K562 (cell line): ENCODE results near the gene FAM174B. TPM values are rescaled to one million over a fixed set of nuclear protein-coding genes. Genes with fewer than 3 reads are reported as not detected.

Source experiments
- ATAC-seq: fragments of 200-7000 bp; cut with Tn5 transposase; 3 replicates; pipeline ENCODE4 v1.9.1; 2020; ENCODE audit warnings: moderate library complexity
- BruUV-seq: library from RNA; stranded (reverse); fragments of 400-500 nt; replicated peaks from 2 replicates; lab custom pipeline; 2021; lab: Mats Ljungman, UMichigan
- CTCF ChIA-PET: fragments of 300-600 bp; formaldehyde crosslinking; extraction: SDS; loops from one replicate; lab custom pipeline; 2021; ENCODE audit warnings: low intra/inter-chr PET ratio; lab: Yijun Ruan, JAX
- POLR2A ChIA-PET: fragments of 300-600, 350-650 bp; sonication (Branson Sonifier 250); formaldehyde crosslinking; extraction: SDS; loops from one replicate; lab custom pipeline; 2021; ENCODE audit warnings: antibody characterized with exemption, inconsistent platforms; lab: Yijun Ruan, JAX
- DNase-seq, 4 experiments: peaks; one replicate each; pipeline versions ENCODE4 v3.0.0 to v3.0.0-alpha.2; 2011 to 2018; ENCODE audit warnings: low spot score in 3 of 4, mixed read lengths in 3 of 4; ENCODE audit errors: extremely low read depth in 1 of 4
- FAIRE-seq: peaks from 2 replicates; lab custom pipeline; 2011; peaks lifted over from hg19 to GRCh38; lab: Jason Lieb, UNC
- H2AFZ ChIP-seq: 2 replicates; pipeline ENCODE4 v1.6.0; 2011; ENCODE audit warnings: low read depth, low read length, control low read depth, inconsistent platforms
- H3K27ac ChIP-seq: fragments of 200-600 bp; 3 replicates; pipeline ENCODE4 v1.8.0; 2011; ENCODE audit warnings: low read depth, mild to moderate bottlenecking, control low read depth, inconsistent platforms, low read length, moderate library complexity, mixed read lengths; ENCODE audit errors: extremely low read depth
- H3K27me3 ChIP-seq, 2 experiments: fragments of 300-600 bp in 1 of 2; 2 replicates in 1 of 2; 3 replicates in 1 of 2; pipeline versions ENCODE4 v1.6.0 to v1.8.0; 2011; ENCODE audit warnings: inconsistent platforms in 2 of 2, low read length in 2 of 2, mild to moderate bottlenecking in 1 of 2, mixed read lengths in 1 of 2, moderate library complexity in 1 of 2; ENCODE audit not compliant: control insufficient read depth in 2 of 2, insufficient read depth in 2 of 2
- H3K36me3 ChIP-seq: fragments of 300-600 bp; 3 replicates; pipeline ENCODE4 v1.8.0; 2011; ENCODE audit warnings: mild to moderate bottlenecking, low read length, inconsistent platforms; ENCODE audit not compliant: control insufficient read depth, insufficient read depth
- H3K4me1 ChIP-seq, 2 experiments: fragments of 200-600 bp in 1 of 2; replicated peaks in 1 of 2; 2 replicates in 1 of 2; 3 replicates in 1 of 2; pipeline versions ENCODE4 v1.5.1 to v1.8.0; 2011; ENCODE audit warnings: inconsistent platforms in 2 of 2, low read length in 2 of 2, mild to moderate bottlenecking in 1 of 2, mixed read lengths in 1 of 2, moderate library complexity in 1 of 2; ENCODE audit not compliant: control insufficient read depth in 2 of 2, insufficient read depth in 2 of 2
- H3K4me2 ChIP-seq: 2 replicates; pipeline ENCODE4 v1.6.1; 2011; ENCODE audit warnings: low read length, control low read depth, inconsistent platforms, mixed read lengths; ENCODE audit not compliant: insufficient read depth
- H3K4me3 ChIP-seq: fragments of 200-600 bp; sonication (generic), shearing (Covaris generic); 2 replicates; pipeline ENCODE4 v1.5.1; 2016; ENCODE audit warnings: control low read depth, inconsistent platforms
- H3K79me2 ChIP-seq: fragments of 200-600 bp; 3 replicates; pipeline ENCODE4 v1.8.0; 2011; ENCODE audit warnings: low read length, inconsistent platforms; ENCODE audit not compliant: control insufficient read depth, insufficient read depth
- H3K9ac ChIP-seq, 2 experiments: 2 replicates each; pipeline versions ENCODE4 v1.6.0 to v1.6.1; 2011; ENCODE audit warnings: low read depth in 2 of 2, low read length in 2 of 2, control low read depth in 1 of 2, inconsistent platforms in 1 of 2, mild to moderate bottlenecking in 1 of 2, mixed read lengths in 1 of 2; ENCODE audit not compliant: insufficient read depth in 1 of 2
- H3K9me1 ChIP-seq: one replicate; pipeline ENCODE4 v1.6.0; 2011; ENCODE audit warnings: inconsistent platforms, mild to moderate bottlenecking, low read length, moderate library complexity; ENCODE audit not compliant: control insufficient read depth, insufficient read depth
- H3K9me3 ChIP-seq: replicated peaks from 2 replicates; pipeline ENCODE4 v1.5.1; 2011; ENCODE audit warnings: low read depth, low read length, inconsistent platforms; ENCODE audit not compliant: control insufficient read depth, insufficient read depth
- H4K20me1 ChIP-seq: replicated peaks from 2 replicates; pipeline ENCODE4 v1.6.1; 2011; ENCODE audit warnings: low read length, inconsistent platforms, mixed read lengths; ENCODE audit not compliant: control insufficient read depth, insufficient read depth
- MEIS2 ChIP-seq: fragments of 450-650 bp; IDR thresholded peaks from 2 replicates; pipeline ENCODE4 v1.6.1; 2014; ENCODE audit warnings: mild to moderate bottlenecking; ENCODE audit not compliant: partially characterized antibody
- PKNOX1 ChIP-seq: fragments of 450-650 bp; IDR thresholded peaks from 2 replicates; pipeline ENCODE4 v1.6.1; 2016
- ZNF197 ChIP-seq: fragments of 200-800 bp; sonication (Bioruptor generic); IDR thresholded peaks from 2 replicates; pipeline ENCODE4 v1.6.1; 2016; ENCODE audit warnings: low read depth, missing genetic modification characterization, missing compliant biosample characterization
- WGBS: fragments of 100-300 bp; shearing (Covaris generic); methylation state at CpG from one replicate; pipeline ENCODE4 v1.1.6; 2016; ENCODE audit warnings: low coverage, mixed read lengths; ENCODE audit not compliant: insufficient coverage; ENCODE audit errors: missing lambda C conversion rate; 5-methylcytosine and 5-hydroxymethylcytosine counted together
- in situ Hi-C: fragments of 300-500 bp; cut with MboI; formaldehyde crosslinking; loops from 4 replicates; pipeline ENCODE4 v1.15.0; 2018; ENCODE audit warnings: inconsistent platforms, mixed read lengths
- intact Hi-C: fragments of 100-400 bp; cut with micrococcal nuclease; formaldehyde crosslinking; loops from 2 replicates; pipeline ENCODE4 v1.14.2; 2022
- polyA plus RNA-seq, 8 experiments: library from polyadenylated mRNA; depleted of rRNA in 4 of 8; stranded (reverse) in 5 of 8; unstranded in 3 of 8; fragments of >200 nt; fragmentation: Nextera tagmentation in 2 of 8; fragmentation: Illumina TruSeq in 1 of 8; extraction: Ambion mirVana in 2 of 8; extraction: Trizol in 1 of 8; gene quantifications; 2 replicates each; pipeline versions ENCODE4 v1.2.1 to v1.2.3, GENCODE V29; 2011 to 2014; ENCODE audit warnings: inconsistent platforms in 1 of 8, missing spikeins in 1 of 8
- total RNA-seq, 7 experiments: library from RNA; depleted of rRNA in 6 of 7; stranded (reverse); fragments of >200 nt in 6 of 7; fragmentation: Illumina TruSeq in 2 of 7; extraction: Trizol in 2 of 7; gene quantifications; 2 replicates each; pipeline versions ENCODE4 v1.2.1 to v1.2.3, GENCODE V29; 2011 to 2021; ENCODE audit warnings: low replicate concordance in 1 of 7
- TF ChIP-seq, protein P1 (sequence below): fragments of 250-450 bp; sonication (Bioruptor Pico); IDR thresholded peaks from 2 replicates; pipeline ENCODE4 v1.4.0; 2020; ENCODE audit warnings: mild to moderate bottlenecking, moderate library complexity, borderline replicate concordance
- TF ChIP-seq, protein P2 (sequence below), 2 experiments: IDR thresholded peaks in 1 of 2; conservative IDR thresholded peaks in 1 of 2; 2 replicates each; pipeline ENCODE4 v1.6.1; 2016; ENCODE audit warnings: low read depth in 2 of 2, mild to moderate bottlenecking in 1 of 2, missing compliant biosample characterization in 1 of 2, missing genetic modification characterization in 1 of 2, moderate library complexity in 1 of 2

FAM174B gene
- total and polyA plus RNA-seq, 9 of the 15 experiments (the other 6 are each of a cell fraction or from before 2014, with no cell fraction given): 0.39 to 2.7 (median 1.9) TPM; not detected in 1

DNA sequence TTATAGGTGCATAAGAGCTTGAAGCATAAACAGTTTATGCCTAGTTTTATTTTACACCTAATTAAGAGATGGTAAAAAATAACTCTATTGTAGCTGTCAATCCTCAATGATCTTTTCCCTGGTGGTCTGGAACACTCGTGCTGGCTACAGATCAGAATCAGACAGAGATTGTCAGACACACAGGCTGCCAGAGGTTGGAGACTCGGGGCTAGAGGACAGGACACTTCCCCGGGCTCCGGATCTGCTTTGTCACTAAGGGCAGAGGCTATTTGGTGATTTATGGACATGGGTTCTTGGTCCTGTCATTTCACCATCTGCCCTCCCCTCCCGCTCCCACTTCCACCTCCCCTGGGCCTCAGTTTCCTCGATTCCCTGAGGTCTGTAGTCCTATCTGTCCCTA is 16.5 kb upstream of the FAM174B start:
- H3K4me3 ChIP-seq: no peak overlapping the region
- ChIA-PET CTCF (no interaction called here), POLR2A (interaction anchor here (0.8 kb wide), 1 partner anchor 33 kb away, joined by 4 read pairs; no protein-coding TSS in a partner anchor)
- WGBS: 0% methylated on average over 6 of the region's 6 CpGs
- H4K20me1 ChIP-seq: no peaks in the 10 kb centered on the region
- no peak overlapping the region for H3K4me2 ChIP-seq
- H3K4me1 ChIP-seq: no peaks in the 10 kb centered on the region
- no TSS peak for BruUV-seq
- no peaks in the 10 kb centered on the region for H3K79me2 ChIP-seq
- H3K9me3 ChIP-seq: no peaks in the 10 kb centered on the region
- in situ Hi-C loops: no loop called here
- no peak overlapping the region for H2AFZ ChIP-seq
- H3K9me1 ChIP-seq: no peaks in the 10 kb centered on the region
- no peak for ATAC-seq
- no peak overlapping the region for H3K27ac ChIP-seq
- no peak overlapping the region for H3K9ac ChIP-seq
- no peaks in the 10 kb centered on the region for H3K36me3 ChIP-seq
- peak; percentile 46 for TF ChIP-seq MEIS2
- TF ChIP-seq ZNF197: no peak
- TF ChIP-seq PKNOX1: peak; percentile 54
- TF ChIP-seq, protein P1, sequence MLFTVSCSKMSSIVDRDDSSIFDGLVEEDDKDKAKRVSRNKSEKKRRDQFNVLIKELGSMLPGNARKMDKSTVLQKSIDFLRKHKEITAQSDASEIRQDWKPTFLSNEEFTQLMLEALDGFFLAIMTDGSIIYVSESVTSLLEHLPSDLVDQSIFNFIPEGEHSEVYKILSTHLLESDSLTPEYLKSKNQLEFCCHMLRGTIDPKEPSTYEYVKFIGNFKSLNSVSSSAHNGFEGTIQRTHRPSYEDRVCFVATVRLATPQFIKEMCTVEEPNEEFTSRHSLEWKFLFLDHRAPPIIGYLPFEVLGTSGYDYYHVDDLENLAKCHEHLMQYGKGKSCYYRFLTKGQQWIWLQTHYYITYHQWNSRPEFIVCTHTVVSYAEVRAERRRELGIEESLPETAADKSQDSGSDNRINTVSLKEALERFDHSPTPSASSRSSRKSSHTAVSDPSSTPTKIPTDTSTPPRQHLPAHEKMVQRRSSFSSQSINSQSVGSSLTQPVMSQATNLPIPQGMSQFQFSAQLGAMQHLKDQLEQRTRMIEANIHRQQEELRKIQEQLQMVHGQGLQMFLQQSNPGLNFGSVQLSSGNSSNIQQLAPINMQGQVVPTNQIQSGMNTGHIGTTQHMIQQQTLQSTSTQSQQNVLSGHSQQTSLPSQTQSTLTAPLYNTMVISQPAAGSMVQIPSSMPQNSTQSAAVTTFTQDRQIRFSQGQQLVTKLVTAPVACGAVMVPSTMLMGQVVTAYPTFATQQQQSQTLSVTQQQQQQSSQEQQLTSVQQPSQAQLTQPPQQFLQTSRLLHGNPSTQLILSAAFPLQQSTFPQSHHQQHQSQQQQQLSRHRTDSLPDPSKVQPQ (CRISPR knock-in tag): no peak
- TF ChIP-seq, protein P2, sequence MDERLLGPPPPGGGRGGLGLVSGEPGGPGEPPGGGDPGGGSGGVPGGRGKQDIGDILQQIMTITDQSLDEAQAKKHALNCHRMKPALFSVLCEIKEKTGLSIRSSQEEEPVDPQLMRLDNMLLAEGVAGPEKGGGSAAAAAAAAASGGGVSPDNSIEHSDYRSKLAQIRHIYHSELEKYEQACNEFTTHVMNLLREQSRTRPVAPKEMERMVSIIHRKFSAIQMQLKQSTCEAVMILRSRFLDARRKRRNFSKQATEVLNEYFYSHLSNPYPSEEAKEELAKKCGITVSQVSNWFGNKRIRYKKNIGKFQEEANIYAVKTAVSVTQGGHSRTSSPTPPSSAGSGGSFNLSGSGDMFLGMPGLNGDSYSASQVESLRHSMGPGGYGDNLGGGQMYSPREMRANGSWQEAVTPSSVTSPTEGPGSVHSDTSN (CRISPR knock-in tag; IDR thresholded peaks at IDR 0.05; ENCODE audit: low read depth): no peak
- TF ChIP-seq, protein P2 (tag; conservative IDR thresholded peaks at IDR 0.05; ENCODE audit: low read depth): peak; percentile 34; the same call in 1 of the 2 replicates
- TF ChIP-seq, all 486 proteins: peak for 3
- intact Hi-C loops: no loop called here
- H3K27me3 ChIP-seq: peaks cover 28 to 45% of the 10 kb centered on the region in 2 experiments
- no peak for DNase-seq
- FAIRE-seq: no peak
